Prostate gland (tissue), 2 donors: Measurements from ENCODE around the gene MEGF9.

ENCODE experiments used
- CTCF ChIP-seq, 4 experiments: fragments of 200-600 bp in 2 of 4; fragments of 450-650 bp in 2 of 4; sonication (generic) in 2 of 4; IDR thresholded peaks; 1 replicate in 3 of 4; 2 replicates in 1 of 4; pipeline ENCODE4 v1.5.1; 2016 to 2019; ENCODE audit warnings: antibody characterized with exemption in 4 of 4, mild to moderate bottlenecking in 2 of 4, moderate library complexity in 2 of 4
- POLR2A ChIP-seq: fragments of 450-650 bp; IDR thresholded peaks from one replicate; pipeline ENCODE4 v1.6.1; 2016; ENCODE audit warnings: antibody characterized with exemption, mild to moderate bottlenecking
- POLR2AphosphoS5 ChIP-seq: sonication (generic); formaldehyde crosslinking; IDR thresholded peaks from one replicate; pipeline ENCODE4 v1.6.1; 2017; ENCODE audit warnings: antibody characterized with exemption

GRCh38 chr9:120716483-120716882 is 2.2 kb upstream of the MEGF9 start:
- TF ChIP-seq POLR2A (no peak), POLR2AphosphoS5 (no peak), CTCF (IDR thresholded peaks at IDR 0.05) (no peak)
